ENCODE data around the gene ABCA4. TPM values are rescaled to one million over a fixed set of nuclear protein-coding genes. Genes with fewer than 3 reads are reported as not detected.

ABCA4 gene
- total RNA-seq, 1 donor from 2014 or later, result 3.2 TPM

- Mint-ChIP-seq H3K4me1 (ENCODE audit: unreplicated experiment) (peaks cover 36% of the 10 kb centered on the region), H3K36me3 (no peaks in the 10 kb centered on the region), H3K27me3 (no peaks in the 10 kb centered on the region), H3K4me3 (no peak overlapping the region), H3K9me3 (no peaks in the 10 kb centered on the region), H3K27ac (no peak overlapping the region)
- DNase-seq (ENCODE audit: extremely low spot score, unreplicated experiment), result no peak
- no peak for TF ChIP-seq CTCF (conservative IDR thresholded peaks at IDR 0.05)
These were observed 48.0 kb downstream of the ABCA4 start for GRCh38 chr1:94072840-94073522.

- no peaks in the 10 kb centered on the region for H3K9me3 Mint-ChIP-seq
- H3K4me1 Mint-ChIP-seq (ENCODE audit: unreplicated experiment), result peaks cover 36% of the 10 kb centered on the region
- no peaks in the 10 kb centered on the region for H3K27me3 Mint-ChIP-seq
- no peaks in the 10 kb centered on the region for H3K36me3 Mint-ChIP-seq
- DNase-seq (ENCODE audit: extremely low spot score, unreplicated experiment), result no peak
- no peak overlapping the region for H3K27ac Mint-ChIP-seq
- H3K4me3 Mint-ChIP-seq, result no peak overlapping the region
- TF ChIP-seq CTCF (conservative IDR thresholded peaks at IDR 0.05), result no peak
These were observed 49.0 kb downstream of the ABCA4 start for GRCh38 chr1:94071976-94072375.

GRCh38 chr1:94071391-94071790, 49.6 kb downstream of the ABCA4 start:
- no peak for DNase-seq (ENCODE audit: extremely low spot score, unreplicated experiment)
- no peak overlapping the region for H3K4me3 Mint-ChIP-seq
- H3K9me3 Mint-ChIP-seq, result no peaks in the 10 kb centered on the region
- H3K27me3 Mint-ChIP-seq, result no peaks in the 10 kb centered on the region
- peaks cover 36% of the 10 kb centered on the region for H3K4me1 Mint-ChIP-seq (ENCODE audit: unreplicated experiment)
- no peak overlapping the region for H3K27ac Mint-ChIP-seq
- no peaks in the 10 kb centered on the region for H3K36me3 Mint-ChIP-seq
- TF ChIP-seq CTCF (conservative IDR thresholded peaks at IDR 0.05), result no peak

- DNase-seq (ENCODE audit: extremely low spot score, unreplicated experiment), result no peak
- Mint-ChIP-seq H3K27ac (peak overlapping the region; percentile 3), H3K36me3 (no peaks in the 10 kb centered on the region), H3K4me3 (no peak overlapping the region), H3K27me3 (no peaks in the 10 kb centered on the region), H3K4me1 (ENCODE audit: unreplicated experiment) (peaks cover 36% of the 10 kb centered on the region), H3K9me3 (no peaks in the 10 kb centered on the region)
- TF ChIP-seq CTCF (conservative IDR thresholded peaks at IDR 0.05), result no peak
These were observed 50.1 kb downstream of the ABCA4 start for GRCh38 chr1:94070865-94071264.

GRCh38 chr1:94069919-94070285, 51.0 kb downstream of the ABCA4 start:
- Mint-ChIP-seq H3K36me3 (no peaks in the 10 kb centered on the region), H3K4me3 (no peak overlapping the region), H3K27me3 (no peaks in the 10 kb centered on the region), H3K9me3 (no peaks in the 10 kb centered on the region), H3K4me1 (ENCODE audit: unreplicated experiment) (peaks cover 36% of the 10 kb centered on the region), H3K27ac (peak overlapping the region; percentile 79)
- TF ChIP-seq CTCF (conservative IDR thresholded peaks at IDR 0.05), result no peak
- DNase-seq (ENCODE audit: extremely low spot score, unreplicated experiment), result no peak
